Activated CD4-positive, alpha-beta T cell treated with anti-CD3 and anti-CD28 coated beads, Interleukin-2, amount 50 U/mL, for 4 hours (primary cell): Measurements from ENCODE around the gene MX1.

Source experiments
- DNase-seq, 2 experiments: peaks; one replicate each; pipeline ENCODE4 v3.0.0-alpha.2; 2020

Gene MX1, protein sequence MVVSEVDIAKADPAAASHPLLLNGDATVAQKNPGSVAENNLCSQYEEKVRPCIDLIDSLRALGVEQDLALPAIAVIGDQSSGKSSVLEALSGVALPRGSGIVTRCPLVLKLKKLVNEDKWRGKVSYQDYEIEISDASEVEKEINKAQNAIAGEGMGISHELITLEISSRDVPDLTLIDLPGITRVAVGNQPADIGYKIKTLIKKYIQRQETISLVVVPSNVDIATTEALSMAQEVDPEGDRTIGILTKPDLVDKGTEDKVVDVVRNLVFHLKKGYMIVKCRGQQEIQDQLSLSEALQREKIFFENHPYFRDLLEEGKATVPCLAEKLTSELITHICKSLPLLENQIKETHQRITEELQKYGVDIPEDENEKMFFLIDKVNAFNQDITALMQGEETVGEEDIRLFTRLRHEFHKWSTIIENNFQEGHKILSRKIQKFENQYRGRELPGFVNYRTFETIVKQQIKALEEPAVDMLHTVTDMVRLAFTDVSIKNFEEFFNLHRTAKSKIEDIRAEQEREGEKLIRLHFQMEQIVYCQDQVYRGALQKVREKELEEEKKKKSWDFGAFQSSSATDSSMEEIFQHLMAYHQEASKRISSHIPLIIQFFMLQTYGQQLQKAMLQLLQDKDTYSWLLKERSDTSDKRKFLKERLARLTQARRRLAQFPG

GRCh38 chr21:41425954-41426675 lies at the start of gene MX1:
TSS of gene MX1 (plus strand) at chr21:41426239. CDS start at chr21:41432071, 5,832 bp downstream.
- peak; percentile 90 for DNase-seq

- DNase-seq, result no peak
These were observed 48.3 kb upstream of the MX1 start for GRCh38 chr21:41377715-41378114.

- no peak for DNase-seq
These were observed 47.2 kb upstream of the MX1 start for GRCh38 chr21:41378849-41379248.

DNA sequence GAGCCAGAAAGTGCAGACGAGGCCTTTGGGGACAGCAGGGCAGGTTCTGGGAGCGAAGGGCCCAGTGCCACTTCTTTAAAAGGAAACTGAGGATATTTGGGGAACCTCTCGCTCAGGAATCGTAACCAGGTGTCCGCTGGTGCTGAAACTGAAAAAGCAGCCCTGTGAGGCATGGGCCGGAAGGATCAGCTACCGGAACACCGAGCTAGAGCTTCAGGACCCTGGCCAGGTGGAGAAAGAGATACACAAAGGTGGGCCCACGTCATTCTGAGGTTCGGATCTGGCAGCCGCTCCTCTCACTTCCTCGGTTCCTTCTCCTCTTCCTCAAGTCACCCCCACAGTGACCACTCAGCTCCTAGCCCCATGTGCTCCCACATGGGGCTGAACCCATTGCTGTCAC lies 46.1 kb upstream of the MX1 start:
- DNase-seq, result no peak

DNA sequence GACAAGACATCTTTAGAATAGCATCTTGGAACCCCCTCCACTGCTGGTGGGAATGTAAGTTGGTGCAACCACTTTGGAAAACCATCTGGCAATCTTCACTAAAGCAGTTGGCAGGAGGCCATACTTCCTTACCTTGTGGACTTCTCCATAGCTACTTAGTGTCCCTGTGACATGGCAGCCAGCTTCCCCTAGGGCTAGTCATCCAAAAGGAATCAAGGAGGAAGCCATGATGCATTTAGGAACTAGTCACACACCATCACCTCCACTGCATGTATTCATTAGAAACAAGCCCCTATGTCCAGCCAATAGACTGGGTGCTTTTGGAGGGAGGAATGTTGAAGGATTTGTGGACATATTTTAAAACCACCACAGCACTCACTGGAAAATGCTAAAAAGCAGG lies 44.3 kb upstream of the MX1 start:
- no peak for DNase-seq

GRCh38 chr21:41387042-41387819 lies 38.8 kb upstream of the MX1 start:
- no peak for DNase-seq

DNA sequence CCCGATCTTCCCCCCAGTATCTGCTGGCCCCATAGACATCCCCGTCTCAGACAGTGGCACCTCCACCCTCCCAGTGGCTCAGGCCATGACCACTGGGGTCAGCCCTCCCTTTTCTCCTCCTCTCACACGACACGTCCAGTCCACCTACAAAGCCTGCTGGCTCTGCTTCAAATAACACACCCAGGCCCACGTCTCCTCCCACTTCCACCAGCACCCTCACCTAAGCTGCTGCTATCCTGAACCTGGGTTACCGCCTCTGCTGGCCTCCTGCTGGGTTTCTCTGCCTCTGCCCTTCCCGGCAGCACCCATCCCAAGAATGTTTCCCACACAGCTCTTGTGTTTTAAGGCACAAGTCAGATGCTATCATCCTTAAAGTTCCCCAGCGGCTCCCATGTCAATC lies 38.2 kb upstream of the MX1 start:
- no peak for DNase-seq

- DNase-seq, result no peak
These were observed 37.8 kb upstream of the MX1 start for GRCh38 chr21:41388259-41388658.

GRCh38 chr21:41390043-41390639 lies 35.9 kb upstream of the MX1 start:
- DNase-seq, result no peak

- no peak for DNase-seq
These were observed 32.1 kb upstream of the MX1 start for GRCh38 chr21:41393876-41394465.

DNA sequence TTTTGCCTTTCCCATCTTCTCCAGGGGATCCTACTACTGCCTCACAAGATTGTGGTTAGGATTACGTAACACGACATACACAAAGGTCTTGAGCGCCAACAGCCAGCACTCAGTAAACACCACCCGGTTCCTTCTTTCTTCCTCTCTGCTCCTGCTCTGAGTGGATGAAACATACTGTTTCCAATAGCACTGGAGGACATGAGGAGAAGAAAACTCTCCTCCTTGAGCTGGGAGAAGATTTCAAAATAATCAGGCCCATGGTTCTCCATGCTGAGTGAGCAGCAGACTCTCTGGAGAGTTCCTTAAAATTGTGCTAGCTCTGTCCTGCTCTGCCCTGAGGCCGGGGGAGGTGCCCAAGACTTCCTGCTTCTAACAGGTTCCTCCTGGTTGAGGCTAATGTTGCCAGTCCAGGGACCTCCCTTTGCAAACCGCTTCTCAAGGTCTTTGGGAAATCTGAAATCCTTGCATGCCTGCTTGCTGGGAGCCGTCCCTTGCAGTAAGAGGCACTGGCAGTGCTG lies 29.4 kb upstream of the MX1 start:
- DNase-seq, result no peak

DNA sequence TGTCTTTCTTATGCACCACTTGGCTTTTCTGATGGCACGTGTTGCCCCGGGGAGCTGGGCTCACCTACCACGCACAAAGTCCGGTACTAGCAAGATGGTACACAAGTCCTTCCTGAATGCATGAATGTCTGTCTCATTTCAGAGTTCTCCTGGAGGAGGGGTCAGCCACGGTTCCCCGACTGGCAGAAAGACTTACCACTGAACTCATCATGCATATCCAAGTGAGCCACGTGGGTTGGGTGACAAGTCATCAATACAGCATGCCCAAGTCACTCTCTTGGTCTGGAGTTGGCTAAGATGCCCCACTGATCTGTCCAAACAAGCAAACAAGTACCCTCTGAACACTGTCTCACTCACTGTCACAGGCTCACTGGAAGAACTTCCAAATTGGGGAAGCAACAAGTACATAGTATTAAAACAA lies 28.6 kb upstream of the MX1 start:
- DNase-seq, result no peak

DNA sequence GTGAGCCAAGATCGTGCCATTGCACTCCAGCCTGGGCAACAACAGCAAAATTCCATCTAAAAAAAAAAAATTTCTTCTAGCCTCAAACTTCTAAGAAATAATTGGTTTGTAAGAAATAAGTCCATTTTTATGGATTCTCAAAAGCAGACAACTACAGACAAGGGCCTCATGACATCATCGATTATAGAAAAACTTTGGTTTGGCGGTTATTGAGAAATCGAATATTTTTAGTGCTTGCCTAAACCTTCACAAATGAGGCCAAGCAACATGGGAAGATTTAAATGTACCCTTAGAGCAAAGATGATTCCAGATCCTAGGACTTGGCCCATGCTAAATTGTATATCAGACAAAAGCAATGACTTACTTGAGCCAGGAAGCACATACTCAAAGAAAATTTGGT lies 27.8 kb upstream of the MX1 start:
- DNase-seq, result no peak

DNA sequence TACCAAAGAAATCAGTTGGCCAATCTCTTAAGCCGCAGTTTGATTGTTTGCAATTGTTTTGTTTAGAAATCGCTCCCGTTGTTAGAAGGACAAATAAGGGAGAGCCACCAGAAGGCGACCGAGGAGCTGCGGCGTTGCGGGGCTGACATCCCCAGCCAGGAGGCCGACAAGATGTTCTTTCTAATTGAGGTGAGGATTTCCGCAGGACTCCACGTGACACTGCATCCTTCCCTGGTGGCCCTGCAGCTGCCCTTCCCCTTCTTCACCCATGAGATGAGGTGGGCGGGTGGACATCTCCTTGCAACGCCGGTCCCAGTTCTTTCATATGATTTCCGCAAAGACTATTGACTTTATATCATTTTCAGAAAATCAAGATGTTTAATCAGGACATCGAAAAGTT lies 27.2 kb upstream of the MX1 start:
- no peak for DNase-seq

- DNase-seq, result no peak
These were observed 26.7 kb upstream of the MX1 start for GRCh38 chr21:41399246-41399800.

GRCh38 chr21:41402231-41402630 lies 23.8 kb upstream of the MX1 start:
- DNase-seq, result no peak

DNA sequence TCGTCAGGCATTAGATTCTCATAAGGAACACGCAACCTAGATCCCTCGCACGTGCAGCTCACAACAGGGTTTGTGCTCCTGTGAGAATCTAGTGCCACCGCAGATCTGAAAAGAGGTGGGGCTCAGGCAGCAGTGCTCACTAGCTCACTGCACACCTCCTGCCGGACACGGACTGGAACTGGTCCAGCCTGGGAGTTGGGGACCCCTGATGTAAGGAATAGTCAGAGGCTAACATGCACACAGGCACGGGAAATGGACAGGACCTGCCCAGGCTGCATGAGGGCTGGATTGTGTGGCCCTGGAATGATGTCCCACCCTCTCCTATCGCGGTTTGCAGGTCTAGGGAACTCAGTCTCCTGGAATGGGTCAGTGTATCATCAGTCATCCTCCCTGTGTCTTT lies 23.2 kb upstream of the MX1 start:
- DNase-seq, result no peak

GRCh38 chr21:41403331-41403730 lies 22.7 kb upstream of the MX1 start:
- DNase-seq, result no peak

GRCh38 chr21:41403966-41404365 lies 22.1 kb upstream of the MX1 start:
- DNase-seq, result no peak

- DNase-seq, result no peak
These were observed 20.7 kb upstream of the MX1 start for GRCh38 chr21:41405321-41405720.

DNA sequence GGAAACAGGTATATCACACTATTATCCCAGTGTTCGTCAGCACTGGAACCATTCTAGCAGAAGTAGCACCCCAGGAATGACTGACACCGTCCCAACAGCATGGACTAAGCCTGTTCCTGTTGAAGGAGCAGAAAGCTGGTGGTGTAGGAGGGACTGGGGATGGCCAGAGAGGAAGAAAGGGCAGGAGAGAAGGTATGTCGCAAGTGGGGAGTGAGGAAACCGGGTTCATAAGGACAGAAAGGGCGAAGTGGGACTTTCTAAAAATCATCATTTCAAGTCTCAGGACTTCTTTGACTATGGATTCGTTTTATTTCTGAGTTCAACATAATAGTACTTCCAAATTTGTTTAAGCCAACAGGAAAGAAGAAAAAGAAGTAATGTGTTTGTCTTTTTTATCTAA lies 19.7 kb upstream of the MX1 start:
- DNase-seq, result no peak
